ENCODE data around the gene PDE4D.

GRCh38 chr5:59656351-59657254 is 236.9 kb downstream of the PDE4D start:
- TF ChIP-seq POLR2AphosphoS5 (IDR thresholded peaks at IDR 0.05; ENCODE audit: low read length) (no peak), ZNF274 (IDR thresholded peaks at IDR 0.05; ENCODE audit: insufficient read depth, insufficient read length) (no peak)

All from GM12878 (cell line).